Gastroesophageal sphincter (tissue), 4 donors: ENCODE data around the gene LMF1. TPM values are rescaled to one million over a fixed set of nuclear protein-coding genes. Genes with fewer than 3 reads are reported as not detected.
A peak's percentile ranks its signal among the peaks of the same experiment; 100 is the strongest.

Experiments
- ATAC-seq: fragments of 150-250 bp; one replicate; pipeline ENCODE4 v1.9.1; 2016; ENCODE audit warnings: mild to moderate bottlenecking, moderate library complexity
- H3K27ac ChIP-seq, 4 donors: fragments of 200-600 bp; sonication (generic) in 3 of 4; 1 replicate in 3 of 4; 2 replicates in 1 of 4; pipeline ENCODE4 v1.5.1; 2016 to 2019
- H3K27me3 ChIP-seq: fragments of 200-600 bp; sonication (generic); one replicate; pipeline ENCODE4 v1.5.1; 2019
- H3K36me3 ChIP-seq, 2 donors: fragments of 200-600 bp; sonication (generic); one replicate each; pipeline ENCODE4 v1.5.1; 2019; ENCODE audit warnings: control low read depth in 1 of 2
- H3K4me1 ChIP-seq, 3 donors: fragments of 200-600 bp; sonication (generic); 1 replicate in 2 of 3; 2 replicates in 1 of 3; pipeline ENCODE4 v1.5.1; 2016 to 2019; ENCODE audit warnings: control low read depth in 2 of 3
- H3K4me3 ChIP-seq, 2 donors: fragments of 200-600 bp; sonication (generic); one replicate each; pipeline ENCODE4 v1.5.1; 2019; ENCODE audit warnings: mild to moderate bottlenecking in 1 of 2, moderate library complexity in 1 of 2
- H3K9me3 ChIP-seq, 3 donors: fragments of 200-600 bp; sonication (generic); one replicate each; pipeline ENCODE4 v1.5.1; 2017 to 2019; ENCODE audit warnings: control low read depth in 2 of 3
- EP300 ChIP-seq: sonication (generic); formaldehyde crosslinking; IDR thresholded peaks from one replicate; pipeline ENCODE4 v1.6.1; 2017; ENCODE audit warnings: antibody characterized with exemption, mild to moderate bottlenecking
- POLR2A ChIP-seq, 2 donors: fragments of 450-650 bp; IDR thresholded peaks; one replicate each; pipeline ENCODE4 v1.6.1; 2017; ENCODE audit warnings: antibody characterized with exemption in 2 of 2, mild to moderate bottlenecking in 2 of 2, moderate library complexity in 1 of 2
- POLR2AphosphoS5 ChIP-seq: sonication (generic); formaldehyde crosslinking; IDR thresholded peaks from one replicate; pipeline ENCODE4 v1.6.1; 2017; ENCODE audit warnings: antibody characterized with exemption
- WGBS, 2 donors: methylation state at CpG; one replicate each; pipeline ENCODE4 v1.1.5; 2018; ENCODE audit warnings: low coverage in 1 of 2; 5-methylcytosine and 5-hydroxymethylcytosine counted together
- total RNA-seq, 4 donors: library from RNA; depleted of rRNA; stranded (reverse); fragments of >200 nt; gene quantifications; one replicate each; pipeline ENCODE4 v1.1.0, GENCODE V29; 2016
- TF ChIP-seq, protein P1 (sequence below), 4 experiments: fragments of 200-600 bp in 2 of 4; fragments of 450-650 bp in 2 of 4; sonication (generic) in 1 of 4; IDR thresholded peaks; one replicate each; pipeline ENCODE4 v1.5.1; 2017 to 2019; ENCODE audit warnings: antibody characterized with exemption in 4 of 4, mild to moderate bottlenecking in 2 of 4, moderate library complexity in 2 of 4

The LMF1 gene
- total RNA-seq, 4 donors from 2014 or later: 13.7 to 57.3 (median 20.9) TPM

DNA sequence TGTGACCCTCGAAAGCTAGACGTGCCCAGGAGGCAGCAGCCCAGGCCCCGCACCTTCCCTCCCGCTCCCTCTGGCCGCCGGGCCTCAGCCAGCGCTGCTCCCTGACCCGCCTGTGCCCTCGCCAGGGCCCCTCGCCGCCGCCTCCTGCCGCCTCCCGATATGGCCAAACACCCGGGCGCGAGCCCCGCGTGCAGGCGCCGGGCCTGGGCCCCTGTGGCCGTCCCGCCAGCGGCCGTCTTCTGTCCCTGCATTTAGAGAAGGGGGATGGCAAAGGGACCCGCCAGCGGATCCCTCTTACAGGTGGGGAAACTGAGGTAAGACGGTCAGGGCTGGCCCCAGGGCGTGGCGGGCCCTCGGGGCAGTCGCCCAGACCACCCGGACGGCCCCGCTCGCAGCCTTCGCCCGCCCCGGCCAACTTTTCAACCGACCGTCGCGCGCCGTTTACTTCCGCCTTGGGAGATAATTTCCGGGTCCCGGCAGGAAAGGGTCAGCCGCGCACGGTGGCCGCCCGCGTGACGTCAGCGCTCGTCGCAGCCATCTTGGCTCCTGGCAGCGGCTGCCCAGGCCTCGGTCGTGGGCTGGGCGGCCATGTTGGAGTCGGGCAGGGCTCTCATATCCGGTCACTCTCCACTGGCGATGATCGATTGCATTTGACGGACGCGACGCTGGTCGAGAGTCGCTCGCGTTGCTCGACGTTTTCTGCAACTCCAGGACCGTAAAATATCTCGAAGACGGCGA, 163.3 kb downstream of the LMF1 start:
- H3K36me3 ChIP-seq: no peaks in the 10 kb centered on the region
- H3K4me1 ChIP-seq: peaks cover 0 to 23% (median 0%) of the 10 kb centered on the region in 3 donors
- WGBS, 2 donors: 0 to 18% methylated on average over 3 to 9 of the region's 80 CpGs
- peak overlapping the region; percentile 79 to 81 for H3K4me3 ChIP-seq
- TF ChIP-seq, protein P1, sequence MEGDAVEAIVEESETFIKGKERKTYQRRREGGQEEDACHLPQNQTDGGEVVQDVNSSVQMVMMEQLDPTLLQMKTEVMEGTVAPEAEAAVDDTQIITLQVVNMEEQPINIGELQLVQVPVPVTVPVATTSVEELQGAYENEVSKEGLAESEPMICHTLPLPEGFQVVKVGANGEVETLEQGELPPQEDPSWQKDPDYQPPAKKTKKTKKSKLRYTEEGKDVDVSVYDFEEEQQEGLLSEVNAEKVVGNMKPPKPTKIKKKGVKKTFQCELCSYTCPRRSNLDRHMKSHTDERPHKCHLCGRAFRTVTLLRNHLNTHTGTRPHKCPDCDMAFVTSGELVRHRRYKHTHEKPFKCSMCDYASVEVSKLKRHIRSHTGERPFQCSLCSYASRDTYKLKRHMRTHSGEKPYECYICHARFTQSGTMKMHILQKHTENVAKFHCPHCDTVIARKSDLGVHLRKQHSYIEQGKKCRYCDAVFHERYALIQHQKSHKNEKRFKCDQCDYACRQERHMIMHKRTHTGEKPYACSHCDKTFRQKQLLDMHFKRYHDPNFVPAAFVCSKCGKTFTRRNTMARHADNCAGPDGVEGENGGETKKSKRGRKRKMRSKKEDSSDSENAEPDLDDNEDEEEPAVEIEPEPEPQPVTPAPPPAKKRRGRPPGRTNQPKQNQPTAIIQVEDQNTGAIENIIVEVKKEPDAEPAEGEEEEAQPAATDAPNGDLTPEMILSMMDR (IDR thresholded peaks at IDR 0.05): no peak
- peak; percentile 32 for TF ChIP-seq POLR2AphosphoS5
- TF ChIP-seq POLR2A (IDR thresholded peaks at IDR 0.05): peak; percentile 39 to 70
- peak overlapping the region; percentile 85 to 93 (median 90) for H3K27ac ChIP-seq
- peaks cover 56% of the 10 kb centered on the region for H3K27me3 ChIP-seq
- peaks cover 0 to 8% (median 0%) of the 10 kb centered on the region in 3 donors for H3K9me3 ChIP-seq
- ATAC-seq: peak; percentile 99

DNA sequence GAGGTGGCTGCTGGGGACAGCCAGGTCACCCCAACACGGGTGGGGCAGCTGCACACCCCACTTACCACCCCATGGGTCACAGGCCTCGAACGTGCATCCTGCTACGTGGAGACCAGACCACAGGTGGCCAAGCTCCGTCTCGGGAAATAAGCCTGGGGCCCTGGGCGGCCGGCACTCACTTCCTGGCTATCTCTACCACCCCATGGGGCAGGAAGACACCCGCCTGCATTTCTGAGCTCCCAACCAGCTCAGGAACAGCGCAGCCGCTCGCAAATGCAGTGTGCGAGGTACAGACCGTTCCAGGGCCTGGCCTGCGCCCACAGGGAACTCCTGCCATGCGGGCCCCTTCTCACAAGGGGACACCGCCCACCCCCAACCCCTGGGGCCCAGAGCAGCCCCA, 165.3 kb downstream of the LMF1 start:
- no peak for ATAC-seq
- H3K9me3 ChIP-seq: no peaks in the 10 kb centered on the region
- WGBS, 2 donors: no CpG with 5 or more reads among the region's 17 CpGs
- no peak overlapping the region for H3K27ac ChIP-seq
- H3K4me3 ChIP-seq: no peak overlapping the region
- TF ChIP-seq EP300: no peak
- TF ChIP-seq, protein P1 (IDR thresholded peaks at IDR 0.05): no peak
- TF ChIP-seq POLR2AphosphoS5: no peak
- TF ChIP-seq POLR2A (IDR thresholded peaks at IDR 0.05): no peak
- H3K27me3 ChIP-seq: peaks cover 56% of the 10 kb centered on the region
- peaks cover 0 to 23% (median 0%) of the 10 kb centered on the region in 3 donors for H3K4me1 ChIP-seq
- no peaks in the 10 kb centered on the region for H3K36me3 ChIP-seq

GRCh38 chr16:804193-805048, 166.4 kb downstream of the LMF1 start:
- no peak overlapping the region for H3K27ac ChIP-seq
- WGBS, 2 donors: 56% methylated on average over 6 of the region's 33 CpGs; no CpG with 5 or more reads in 1 of the 2 donors
- ATAC-seq: no peak
- TF ChIP-seq EP300 (no peak), POLR2A (IDR thresholded peaks at IDR 0.05) (no peak), POLR2AphosphoS5 (no peak)
- TF ChIP-seq, protein P1 (IDR thresholded peaks at IDR 0.05): no peak
- no peaks in the 10 kb centered on the region for H3K36me3 ChIP-seq
- H3K27me3 ChIP-seq: peaks cover 61% of the 10 kb centered on the region
- no peaks in the 10 kb centered on the region for H3K9me3 ChIP-seq
- no peak overlapping the region for H3K4me3 ChIP-seq
- H3K4me1 ChIP-seq: peaks cover 0 to 23% (median 0%) of the 10 kb centered on the region in 3 donors

GRCh38 chr16:803754-804080, 167.1 kb downstream of the LMF1 start:
- H3K36me3 ChIP-seq: no peaks in the 10 kb centered on the region
- ATAC-seq: no peak
- TF ChIP-seq, protein P1 (IDR thresholded peaks at IDR 0.05): no peak
- no peak for TF ChIP-seq POLR2AphosphoS5
- TF ChIP-seq EP300: no peak
- no peak for TF ChIP-seq POLR2A (IDR thresholded peaks at IDR 0.05)
- peaks cover 68% of the 10 kb centered on the region for H3K27me3 ChIP-seq
- H3K4me1 ChIP-seq: peaks cover 0 to 23% (median 0%) of the 10 kb centered on the region in 3 donors
- 49% methylated on average over 8 of the region's 8 CpGs; no CpG with 5 or more reads in 1 of the 2 donors for WGBS, 2 donors
- H3K9me3 ChIP-seq: no peaks in the 10 kb centered on the region
- no peak overlapping the region for H3K27ac ChIP-seq
- no peak overlapping the region for H3K4me3 ChIP-seq

Other genes with a start within 250 kb of the LMF1 start
- gene ANTKMT, start 249.8 kb downstream of the LMF1 start, total RNA-seq: 10 to 100 TPM; 23.5 to 46.2 (median 31.0) TPM
- gene CCDC78, start 244.5 kb downstream of the LMF1 start, total RNA-seq: under 1 TPM in 1 of 4 donors, not detected in 3; 0.13 TPM
- 1 to 10 TPM; 1.1 to 4.8 (median 2.8) TPM for gene HAGHL, start 243.9 kb downstream of the LMF1 start, total RNA-seq
- gene CIAO3, start 230.0 kb downstream of the LMF1 start, total RNA-seq: 10 to 100 TPM; 18.5 to 46.7 (median 25.6) TPM
- gene MSLN, start 210.2 kb downstream of the LMF1 start, total RNA-seq: 1 to 10 TPM in 1 of 4 donors, under 1 TPM in 1, not detected in 2; 0.73 to 7.2 TPM
- gene RPUSD1, start 182.6 kb downstream of the LMF1 start, total RNA-seq: 10 to 100 TPM; 13.4 to 25.8 (median 22.1) TPM
- 10 to 100 TPM in 2 of 4 donors, 1 to 10 TPM in 2; 4.6 to 10.9 (median 8.3) TPM for gene CHTF18, start 182.4 kb downstream of the LMF1 start, total RNA-seq
- gene GNG13, start 170.2 kb downstream of the LMF1 start, total RNA-seq: not detected
- gene SOX8, start 10.8 kb upstream of the LMF1 start, total RNA-seq: 1 to 10 TPM; 2.0 to 4.5 (median 3.6) TPM
- gene SSTR5, start 101.8 kb upstream of the LMF1 start, total RNA-seq: not detected
- gene C1QTNF8, start 125.3 kb upstream of the LMF1 start, total RNA-seq: not detected
- 100 to 1,000 TPM; 133 to 330 (median 173) TPM for gene CACNA1H, start 182.1 kb upstream of the LMF1 start, total RNA-seq